CD4-positive, alpha-beta memory T cell (primary cell): ENCODE data around the gene SOX6. TPM values are rescaled to one million over a fixed set of nuclear protein-coding genes. Genes with fewer than 3 reads are reported as not detected.

Experiments used
- CTCF ChIA-PET: fragments of 350-600 bp; sonication (Branson Sonifier 250); formaldehyde crosslinking; loops from one replicate; lab custom pipeline; 2021; ENCODE audit warnings: inconsistent platforms; ENCODE audit not compliant: partially characterized antibody; lab: Charles Lee
- POLR2A ChIA-PET: fragments of 350-600 bp; sonication (Branson Sonifier 250); formaldehyde crosslinking; loops from one replicate; lab custom pipeline; 2021; ENCODE audit not compliant: partially characterized antibody; lab: Charles Lee
- DNase-seq, 5 donors: peaks; one replicate each; pipeline versions ENCODE4 v3.0.0 to v3.0.0-alpha.2; 2020 to 2022; ENCODE audit warnings: mixed read lengths in 1 of 5
- H3K27ac ChIP-seq: one replicate; pipeline ENCODE4 v1.7.0; 2013; ENCODE audit warnings: low read depth, low read length
- H3K27me3 ChIP-seq: 2 replicates; pipeline ENCODE4 v1.7.0; 2013; ENCODE audit warnings: mild to moderate bottlenecking, low read length, moderate library complexity; ENCODE audit not compliant: insufficient read depth
- H3K36me3 ChIP-seq: 2 replicates; pipeline ENCODE4 v1.7.0; 2013; ENCODE audit warnings: mild to moderate bottlenecking, low read length, moderate library complexity; ENCODE audit not compliant: insufficient read depth
- H3K4me1 ChIP-seq: 2 replicates; pipeline ENCODE4 v1.7.0; 2013; ENCODE audit warnings: mild to moderate bottlenecking, low read length, moderate library complexity; ENCODE audit not compliant: insufficient read depth
- H3K4me3 ChIP-seq, 2 donors: one replicate each; pipeline ENCODE4 v1.7.0; 2013; ENCODE audit warnings: low read length in 2 of 2, mild to moderate bottlenecking in 1 of 2
- H3K9me3 ChIP-seq, 2 donors: one replicate each; pipeline ENCODE4 v1.7.0; 2013; ENCODE audit warnings: low read length in 2 of 2, control low read depth in 1 of 2; ENCODE audit not compliant: control insufficient read depth in 1 of 2
- H3K27ac Mint-ChIP-seq, 7 donors: one replicate each; pipeline ENCODE4 v1.8.0; 2020 to 2021; ENCODE audit warnings: mixed read lengths in 7 of 7, mild to moderate bottlenecking in 6 of 7, inconsistent platforms in 3 of 7, moderate library complexity in 3 of 7
- H3K27me3 Mint-ChIP-seq, 2 donors: one replicate each; pipeline ENCODE4 v1.8.0; 2020 to 2021; ENCODE audit warnings: mixed read lengths in 2 of 2
- H3K36me3 Mint-ChIP-seq, 2 donors: one replicate each; pipeline ENCODE4 v1.8.0; 2020 to 2021; ENCODE audit warnings: mixed read lengths in 2 of 2, inconsistent platforms in 1 of 2, mild to moderate bottlenecking in 1 of 2
- H3K4me1 Mint-ChIP-seq, 4 donors: one replicate each; pipeline ENCODE4 v1.8.0; 2020 to 2021; ENCODE audit warnings: mixed read lengths in 4 of 4, mild to moderate bottlenecking in 1 of 4
- H3K4me3 Mint-ChIP-seq, 8 donors: one replicate each; pipeline ENCODE4 v1.8.0; 2020 to 2021; ENCODE audit warnings: mixed read lengths in 8 of 8, mild to moderate bottlenecking in 7 of 8, moderate library complexity in 6 of 8, inconsistent platforms in 3 of 8
- H3K9me3 Mint-ChIP-seq, 8 donors: one replicate each; pipeline ENCODE4 v1.8.0; 2020 to 2021; ENCODE audit warnings: mixed read lengths in 8 of 8, mild to moderate bottlenecking in 5 of 8, inconsistent platforms in 3 of 8, moderate library complexity in 1 of 8
- intact Hi-C: fragments of 100-400 bp; cut with micrococcal nuclease; formaldehyde crosslinking; loops from one replicate; pipeline ENCODE4 v1.15.1; 2023
- polyA plus RNA-seq, 2 donors: library from polyadenylated mRNA; unstranded; fragments of 300-500 nt; fragmentation: Illumina TruSeq; gene quantifications; one replicate each; pipeline ENCODE4 v1.2.3, GENCODE V29; 2021
- total RNA-seq, 2 experiments: library from RNA; stranded (reverse); gene quantifications; one replicate each; pipeline ENCODE4 v1.2.3, GENCODE V29; 2021

SOX6 gene
- total and polyA plus RNA-seq, 4 experiments from 2014 or later = not detected

DNA sequence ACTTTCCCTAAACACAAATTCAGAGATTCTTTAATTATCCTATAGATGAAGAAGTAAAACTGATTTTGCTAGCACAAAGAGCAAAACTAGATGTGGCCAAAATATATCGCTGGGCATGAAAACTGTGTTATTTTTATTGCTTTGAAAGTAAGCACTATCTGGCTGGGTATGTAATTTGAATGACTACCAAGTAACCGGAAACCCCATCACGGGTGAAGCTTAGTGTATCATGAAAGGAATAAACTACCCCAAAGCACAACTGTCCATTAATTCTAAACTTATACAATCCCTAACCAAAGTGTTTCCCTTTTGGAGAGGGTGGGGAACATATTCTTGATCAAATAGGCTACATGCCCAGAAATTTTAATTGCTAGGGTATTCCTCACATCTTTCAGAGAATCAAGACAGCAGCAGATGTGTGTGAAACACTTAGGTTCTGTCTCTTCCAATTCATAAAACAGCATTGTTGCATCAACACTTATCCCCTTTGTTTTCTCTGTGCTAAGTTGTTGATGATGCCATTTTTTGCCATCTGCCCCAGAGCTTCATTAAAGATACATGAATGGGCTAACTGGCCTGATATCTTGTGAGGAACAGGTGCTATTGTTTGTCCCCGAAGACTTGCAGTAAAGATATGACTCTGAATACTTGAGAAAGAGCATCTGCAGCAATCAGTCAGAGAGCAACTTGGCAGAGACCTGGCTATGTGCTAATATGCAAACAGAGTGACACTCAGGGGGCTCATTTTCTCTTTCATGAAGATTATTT is 238.2 kb downstream of the SOX6 start:
- Histone ChIP-seq H3K4me3 (no peak overlapping the region), H3K27me3 (no peaks in the 10 kb centered on the region), H3K9me3 (no peaks in the 10 kb centered on the region), H3K4me1 (no peaks in the 10 kb centered on the region), H3K36me3 (no peaks in the 10 kb centered on the region), H3K27ac (no peak overlapping the region)
- Mint-ChIP-seq H3K4me3 (no peak overlapping the region), H3K36me3 (no peaks in the 10 kb centered on the region), H3K4me1 (no peaks in the 10 kb centered on the region), H3K27me3 (no peaks in the 10 kb centered on the region), H3K27ac (no peak overlapping the region), H3K9me3 (peaks cover 0 to 6% (median 2%) of the 10 kb centered on the region in 8 donors)
- intact Hi-C loops = no loop called here
- no peak for DNase-seq
- CTCF ChIA-PET = no interaction called here
- POLR2A ChIA-PET = no interaction called here

DNA sequence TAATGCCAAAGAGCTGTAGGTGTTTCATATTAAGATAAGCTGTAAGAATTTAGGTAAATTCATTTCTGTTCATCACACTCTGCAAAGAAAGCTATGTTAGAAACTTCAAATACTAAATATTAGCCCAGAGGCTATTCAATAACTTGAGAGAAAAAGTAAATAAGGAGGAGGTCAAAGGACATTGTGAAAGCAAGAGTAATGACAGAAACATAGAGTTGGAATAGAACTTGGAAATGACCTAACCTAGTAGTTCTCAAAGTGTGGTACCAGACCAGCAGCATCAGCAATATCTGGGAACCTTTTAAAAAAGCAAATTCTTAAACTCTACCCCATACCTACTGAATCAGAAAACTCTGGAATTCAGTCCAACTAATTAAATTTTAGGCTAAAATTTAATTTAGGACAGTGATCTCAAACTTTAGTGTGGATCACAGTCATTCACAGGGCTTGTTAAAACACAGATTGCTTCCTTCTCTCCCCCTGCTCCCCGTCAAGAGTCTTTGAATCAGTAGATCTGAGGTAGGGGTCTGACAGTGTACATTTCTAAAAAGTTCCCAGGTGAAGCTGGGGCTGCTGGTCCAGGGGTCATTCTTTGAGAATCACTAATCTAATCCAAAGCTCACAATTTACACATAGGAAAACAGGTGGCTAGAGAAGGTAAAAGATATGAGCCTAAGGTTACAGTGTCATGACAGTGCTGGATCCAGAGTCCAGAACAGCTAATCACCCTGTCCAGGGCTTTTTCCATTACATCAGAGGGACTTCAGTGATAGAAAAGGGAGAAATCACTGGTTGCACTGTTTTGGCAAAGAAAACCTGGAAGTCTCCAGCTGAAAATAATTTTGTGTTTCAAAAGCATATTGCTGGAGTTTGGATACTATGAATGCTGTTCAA is 241.1 kb downstream of the SOX6 start:
- Histone ChIP-seq H3K4me3 (no peak overlapping the region), H3K4me1 (no peaks in the 10 kb centered on the region), H3K9me3 (no peaks in the 10 kb centered on the region), H3K27ac (no peak overlapping the region), H3K27me3 (no peaks in the 10 kb centered on the region), H3K36me3 (no peaks in the 10 kb centered on the region)
- no peaks in the 10 kb centered on the region for H3K27me3 Mint-ChIP-seq
- no peak overlapping the region for H3K27ac Mint-ChIP-seq
- DNase-seq = no peak
- intact Hi-C loops = no loop called here
- H3K4me1 Mint-ChIP-seq = no peaks in the 10 kb centered on the region
- ChIA-PET POLR2A (no interaction called here), CTCF (no interaction called here)
- H3K9me3 Mint-ChIP-seq = peaks cover 0 to 4% (median 2%) of the 10 kb centered on the region in 8 donors
- H3K36me3 Mint-ChIP-seq = no peaks in the 10 kb centered on the region
- peak overlapping the region in 1 of 8 donors; percentile 41 for H3K4me3 Mint-ChIP-seq

DNA sequence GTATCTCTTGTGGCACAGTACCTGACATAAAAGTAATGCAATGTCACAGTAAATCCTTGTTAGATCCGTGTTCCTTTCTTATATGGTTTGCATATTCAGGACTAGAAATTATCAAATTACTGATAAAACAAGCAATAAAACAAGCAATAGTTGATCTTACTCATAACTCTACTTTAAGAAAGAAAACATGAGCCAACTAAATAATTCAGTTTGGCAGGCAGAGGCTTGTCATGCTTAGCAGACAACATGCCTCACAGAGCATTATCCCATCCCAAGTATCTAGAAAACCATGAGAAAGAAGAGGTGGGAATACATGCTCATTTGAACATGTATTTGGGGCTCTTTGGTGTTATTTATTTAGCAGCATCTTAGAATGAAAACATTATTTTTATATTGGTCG is 241.9 kb downstream of the SOX6 start:
- H3K4me1 Mint-ChIP-seq = no peaks in the 10 kb centered on the region
- H3K4me3 ChIP-seq = no peak overlapping the region
- no peaks in the 10 kb centered on the region for H3K9me3 ChIP-seq
- H3K27ac Mint-ChIP-seq = no peak overlapping the region
- intact Hi-C loops = no loop called here
- ChIA-PET CTCF (no interaction called here), POLR2A (no interaction called here)
- H3K27me3 Mint-ChIP-seq = no peaks in the 10 kb centered on the region
- H3K36me3 Mint-ChIP-seq = no peaks in the 10 kb centered on the region
- H3K36me3 ChIP-seq = no peaks in the 10 kb centered on the region
- H3K9me3 Mint-ChIP-seq = peaks cover 0 to 4% (median 2%) of the 10 kb centered on the region in 8 donors
- no peaks in the 10 kb centered on the region for H3K27me3 ChIP-seq
- no peak overlapping the region for H3K4me3 Mint-ChIP-seq
- DNase-seq = no peak
- no peaks in the 10 kb centered on the region for H3K4me1 ChIP-seq
- no peak overlapping the region for H3K27ac ChIP-seq

DNA sequence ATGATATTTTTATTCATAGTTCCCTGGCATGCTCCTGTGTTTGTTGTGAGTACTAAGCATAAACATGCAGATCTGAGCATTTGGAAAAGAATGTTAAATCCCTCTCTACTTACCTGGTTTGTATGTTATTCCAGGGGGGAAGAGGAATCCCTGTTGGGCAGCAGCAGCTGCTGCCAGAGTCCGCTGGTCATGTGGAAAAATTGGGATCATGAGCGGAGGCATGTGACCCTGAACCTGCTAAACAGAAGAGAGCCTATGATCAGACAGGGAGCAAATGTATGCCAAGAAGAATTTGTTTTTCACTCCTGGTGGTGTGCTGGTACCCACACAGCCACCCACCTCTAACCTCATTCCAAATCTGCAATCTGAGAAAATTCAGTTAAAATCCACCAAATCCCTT is 244.7 kb downstream of the SOX6 start:
- no peak for DNase-seq
- no peaks in the 10 kb centered on the region for H3K4me1 Mint-ChIP-seq
- no peaks in the 10 kb centered on the region for H3K27me3 Mint-ChIP-seq
- H3K36me3 Mint-ChIP-seq = no peaks in the 10 kb centered on the region
- no peaks in the 10 kb centered on the region for H3K9me3 ChIP-seq
- no peak overlapping the region for H3K27ac ChIP-seq
- H3K27ac Mint-ChIP-seq = no peak overlapping the region
- intact Hi-C loops = no loop called here
- CTCF ChIA-PET = no interaction called here
- no peaks in the 10 kb centered on the region for H3K36me3 ChIP-seq
- H3K9me3 Mint-ChIP-seq = peaks cover 0 to 4% (median 2%) of the 10 kb centered on the region in 8 donors
- no peaks in the 10 kb centered on the region for H3K27me3 ChIP-seq
- no peak overlapping the region for H3K4me3 ChIP-seq
- no peak overlapping the region for H3K4me3 Mint-ChIP-seq
- no peaks in the 10 kb centered on the region for H3K4me1 ChIP-seq
- POLR2A ChIA-PET = no interaction called here

DNA sequence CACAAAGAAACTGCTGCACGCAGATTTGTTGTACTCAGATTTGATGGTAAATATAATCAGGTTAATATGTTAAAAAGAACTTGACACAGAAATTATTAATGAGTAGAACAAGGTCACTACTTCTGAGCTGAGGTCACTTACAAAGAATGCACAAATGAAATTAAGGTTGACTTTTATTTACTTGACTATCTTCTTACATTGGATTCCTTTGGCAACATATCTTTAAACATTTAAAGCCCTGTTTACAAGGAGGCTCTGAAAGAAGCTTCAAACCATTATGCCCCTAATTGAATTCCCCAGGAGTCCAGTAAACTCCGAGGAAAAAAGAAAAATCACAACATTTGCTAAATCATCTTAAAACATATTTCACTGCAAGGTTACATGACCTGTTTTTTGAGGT is 245.5 kb downstream of the SOX6 start:
- Histone ChIP-seq H3K4me3 (no peak overlapping the region), H3K9me3 (no peaks in the 10 kb centered on the region), H3K4me1 (no peaks in the 10 kb centered on the region), H3K27ac (no peak overlapping the region), H3K36me3 (no peaks in the 10 kb centered on the region), H3K27me3 (no peaks in the 10 kb centered on the region)
- no peak overlapping the region for H3K4me3 Mint-ChIP-seq
- DNase-seq = no peak
- H3K27me3 Mint-ChIP-seq = no peaks in the 10 kb centered on the region
- H3K9me3 Mint-ChIP-seq = peaks cover 0 to 7% (median 2%) of the 10 kb centered on the region in 8 donors
- ChIA-PET CTCF (no interaction called here), POLR2A (no interaction called here)
- H3K36me3 Mint-ChIP-seq = no peaks in the 10 kb centered on the region
- no peaks in the 10 kb centered on the region for H3K4me1 Mint-ChIP-seq
- no peak overlapping the region for H3K27ac Mint-ChIP-seq
- intact Hi-C loops = no loop called here

DNA sequence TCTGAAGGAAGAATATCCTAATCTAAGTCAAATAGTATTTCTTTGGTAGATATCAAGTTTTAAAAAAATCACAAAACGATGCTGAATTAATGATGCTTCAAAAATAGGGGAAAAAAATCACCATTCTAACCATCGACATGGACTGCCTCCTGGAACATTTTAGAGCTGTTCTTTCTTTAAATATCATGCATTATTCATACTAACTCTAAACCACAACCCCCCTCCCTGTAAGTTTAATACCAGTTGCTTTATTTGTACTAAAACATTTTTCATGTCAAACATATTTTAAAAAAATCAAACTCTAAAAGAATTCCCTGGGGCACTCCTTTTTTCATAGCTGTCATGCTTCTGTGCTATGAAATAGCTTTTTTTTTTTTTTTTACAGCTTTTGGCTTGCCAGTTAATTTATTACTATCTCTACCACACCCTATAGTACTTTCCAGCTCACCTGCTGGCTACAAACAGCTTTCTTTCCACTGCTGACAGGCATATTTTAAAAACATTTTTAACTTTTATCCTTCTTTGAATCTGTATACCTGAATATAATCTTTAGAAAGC is 256.9 kb downstream of the SOX6 start:
- H3K36me3 Mint-ChIP-seq = no peaks in the 10 kb centered on the region
- ChIA-PET POLR2A (no interaction called here), CTCF (interaction anchor here (1.1 kb wide), 1 partner anchor 10 kb away, joined by 3 read pairs; no protein-coding TSS in a partner anchor)
- H3K4me3 Mint-ChIP-seq = no peak overlapping the region
- intact Hi-C loops = no loop called here
- H3K27ac Mint-ChIP-seq = no peak overlapping the region
- Histone ChIP-seq H3K27ac (no peak overlapping the region), H3K27me3 (no peaks in the 10 kb centered on the region), H3K4me3 (no peak overlapping the region), H3K4me1 (no peaks in the 10 kb centered on the region), H3K9me3 (no peaks in the 10 kb centered on the region), H3K36me3 (no peaks in the 10 kb centered on the region)
- no peaks in the 10 kb centered on the region for H3K27me3 Mint-ChIP-seq
- peaks cover 0 to 23% (median 4%) of the 10 kb centered on the region in 8 donors for H3K9me3 Mint-ChIP-seq
- H3K4me1 Mint-ChIP-seq = no peaks in the 10 kb centered on the region
- DNase-seq = no peak

DNA sequence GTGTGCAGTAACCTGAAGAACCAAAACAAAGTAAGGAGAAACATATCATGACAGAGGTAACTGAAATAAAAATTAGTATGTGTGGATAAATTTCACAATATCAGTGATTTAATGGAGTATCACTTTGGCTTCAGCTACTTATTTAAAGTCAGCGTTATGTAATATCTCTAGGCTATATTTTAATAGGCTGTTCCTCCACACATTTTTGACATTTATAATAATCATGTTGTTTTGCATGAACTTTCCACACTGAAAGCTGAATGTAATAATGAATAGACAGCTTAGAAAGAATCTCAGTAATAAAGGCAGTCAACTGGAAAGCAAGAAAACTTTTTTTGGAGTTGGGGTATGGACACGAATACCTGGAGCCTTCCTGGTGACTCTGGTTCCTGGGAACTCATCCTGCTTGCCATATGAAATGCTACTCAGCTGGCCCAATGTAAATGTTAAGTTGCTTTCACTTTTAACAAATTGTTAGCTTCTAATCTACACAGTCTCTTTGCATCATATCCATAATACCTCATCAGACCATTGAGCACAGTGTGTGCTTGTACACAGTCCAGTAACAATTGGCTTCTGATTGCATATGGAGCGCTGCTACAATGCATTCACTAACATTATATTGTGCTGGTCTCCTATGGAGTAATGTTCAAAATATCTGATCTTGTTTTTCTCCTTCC is 257.7 kb downstream of the SOX6 start:
- Histone ChIP-seq H3K4me1 (no peaks in the 10 kb centered on the region), H3K27me3 (no peaks in the 10 kb centered on the region), H3K4me3 (no peak overlapping the region), H3K36me3 (no peaks in the 10 kb centered on the region), H3K9me3 (no peaks in the 10 kb centered on the region), H3K27ac (no peak overlapping the region)
- no peaks in the 10 kb centered on the region for H3K4me1 Mint-ChIP-seq
- ChIA-PET CTCF (no interaction called here), POLR2A (no interaction called here)
- H3K36me3 Mint-ChIP-seq = no peaks in the 10 kb centered on the region
- DNase-seq = no peak
- no peak overlapping the region for H3K27ac Mint-ChIP-seq
- H3K9me3 Mint-ChIP-seq = peaks cover 0 to 16% (median 3%) of the 10 kb centered on the region in 8 donors
- no peak overlapping the region for H3K4me3 Mint-ChIP-seq
- H3K27me3 Mint-ChIP-seq = no peaks in the 10 kb centered on the region
- intact Hi-C loops = no loop called here
